Peyer's patch (tissue), 4 donors: ENCODE data around the gene PIGL.
"Not testable (repeated sequence)": the region's sequence is repeated elsewhere in the genome, so short reads cannot be mapped to it uniquely, and the experiment has no call there.

Experiments
- CTCF ChIP-seq, 6 experiments: fragments of 450-650 bp in 4 of 6; fragments of 200-600 bp in 2 of 6; sonication (generic) in 1 of 6; IDR thresholded peaks; one replicate each; pipeline ENCODE4 v1.5.1; 2017 to 2019; ENCODE audit warnings: antibody characterized with exemption in 6 of 6, mild to moderate bottlenecking in 3 of 6, moderate library complexity in 1 of 6
- POLR2A ChIP-seq, 2 donors: fragments of 450-650 bp; IDR thresholded peaks; one replicate each; pipeline ENCODE4 v1.5.1; 2017; ENCODE audit warnings: antibody characterized with exemption in 2 of 2, mild to moderate bottlenecking in 2 of 2, moderate library complexity in 2 of 2

- TF ChIP-seq CTCF, POLR2A (IDR thresholded peaks at IDR 0.05): not testable (repeated sequence)
Observed at GRCh38 chr17:16202554-16203500, 14.2 kb upstream of the PIGL start.
